Glomerular visceral epithelial cell (primary cell): ENCODE data around the gene NDUFS1.
"Not testable (repeated sequence)": the region's sequence is repeated elsewhere in the genome, so short reads cannot be mapped to it uniquely, and the experiment has no call there.

Source experiments
- DNase-seq: peaks from one replicate; pipeline ENCODE4 v3.0.0-alpha.2; 2016; ENCODE audit errors: extremely low spot score

NDUFS1 gene

GRCh38 chr2:206159346-206160124 is at the start of gene NDUFS1, which contains the start of gene EEF1B2:
TSS of gene NDUFS1 (minus strand) at chr2:206159444. CDS start at chr2:206153678, 5,766 bp downstream.
TSS of gene EEF1B2 (plus strand) at chr2:206159895. CDS start at chr2:206159980, 85 bp downstream.
- DNase-seq, result peak; percentile 98

GRCh38 chr2:206208900-206209299 is 49.7 kb upstream of the NDUFS1 start:
- DNase-seq, result no peak

GRCh38 chr2:206207316-206207715 is 48.1 kb upstream of the NDUFS1 start:
- DNase-seq, result not testable (repeated sequence)

DNA sequence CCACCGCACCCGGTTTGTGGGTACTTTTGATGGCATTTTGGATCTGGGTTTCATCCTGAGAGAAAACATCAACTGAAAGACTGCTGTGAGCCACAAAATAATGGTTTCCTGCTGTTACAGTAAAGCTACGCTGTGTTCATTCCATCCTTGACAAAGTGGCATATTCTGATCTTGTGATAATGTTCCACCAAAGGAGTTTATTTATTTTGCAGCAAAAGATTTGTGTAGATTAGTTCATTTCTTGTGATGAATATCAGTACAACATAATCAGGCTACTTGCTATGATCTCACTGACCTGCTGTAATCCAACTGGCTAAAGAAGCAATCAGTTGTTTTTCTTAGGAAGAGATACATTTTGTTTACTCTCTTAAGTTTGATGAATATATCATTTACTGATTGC is 45.5 kb upstream of the NDUFS1 start:
- DNase-seq, result no peak

DNA sequence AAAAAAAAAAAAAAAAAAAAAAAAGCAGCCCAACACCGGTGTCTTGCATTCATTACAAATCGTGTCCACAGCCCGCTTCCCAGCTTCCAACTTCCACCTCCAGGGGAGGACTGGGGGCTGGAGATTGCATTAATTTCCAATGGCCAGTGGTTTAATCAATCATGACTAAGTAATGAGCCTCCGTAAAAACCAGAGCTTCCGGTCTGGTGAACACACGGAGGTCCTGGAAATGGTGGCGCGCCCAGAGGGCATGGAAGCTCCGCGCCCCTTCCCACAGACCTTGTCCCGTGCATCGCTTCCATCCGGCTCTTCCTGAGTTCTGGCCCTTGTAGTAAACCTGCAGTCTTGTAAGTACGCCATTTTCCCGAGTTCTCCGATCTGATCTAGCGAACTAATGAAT is 44.1 kb upstream of the NDUFS1 start:
- DNase-seq, result no peak

DNA sequence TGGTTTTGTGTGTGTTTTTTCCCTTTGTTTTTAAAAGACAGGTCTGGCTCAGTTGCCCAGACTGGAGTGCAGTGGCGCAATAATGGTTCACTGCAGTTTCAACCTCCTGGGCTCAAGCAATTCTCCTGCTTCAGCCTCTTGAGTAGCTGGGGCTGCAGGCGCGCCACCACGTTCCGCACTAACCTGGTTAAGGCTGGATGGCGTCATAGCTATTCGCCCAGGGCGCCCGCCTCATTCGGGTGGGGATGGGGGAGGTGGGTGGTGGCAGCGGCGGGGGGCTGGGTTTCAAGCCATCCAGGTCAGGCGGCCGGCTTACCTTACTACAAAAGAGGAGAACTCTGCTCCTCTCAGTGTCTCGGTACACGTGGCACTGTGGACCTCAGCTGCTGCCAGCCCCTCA is 43.2 kb upstream of the NDUFS1 start:
- DNase-seq, result no peak

DNA sequence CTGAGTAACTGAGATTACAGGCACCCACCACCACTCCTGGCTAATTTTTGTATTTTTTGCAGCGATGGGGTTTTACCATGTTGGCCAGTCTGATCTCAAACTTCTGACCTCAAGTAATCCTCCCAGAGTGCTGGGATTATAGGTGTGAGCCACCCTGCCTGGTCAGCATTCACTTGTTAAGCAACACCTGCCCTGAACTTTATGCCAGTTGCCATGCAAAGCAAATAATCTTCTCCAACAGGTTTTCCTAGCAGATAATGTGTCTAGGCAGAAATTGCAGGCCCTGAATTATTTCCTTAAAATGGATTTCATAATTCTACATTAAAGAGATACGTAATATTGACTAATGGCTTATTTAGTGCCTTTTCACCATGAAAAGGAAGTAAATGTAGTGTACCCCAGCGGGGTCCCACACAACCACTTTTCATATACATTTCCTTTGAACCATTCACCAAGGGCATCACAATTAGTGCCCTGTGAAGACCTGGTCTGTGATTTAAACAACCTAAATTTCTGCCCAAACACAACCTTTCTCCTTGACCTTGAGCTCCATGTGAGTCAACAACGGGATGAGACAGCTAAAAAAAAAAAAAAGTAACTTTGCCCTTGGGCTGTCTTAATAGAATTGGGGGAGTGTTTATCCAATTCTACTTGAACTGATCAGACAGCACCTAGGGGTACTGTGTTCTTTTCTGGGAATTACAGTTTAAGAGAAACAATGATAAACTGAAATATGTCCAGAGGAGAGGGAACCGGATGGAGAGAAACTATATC is 42.0 kb upstream of the NDUFS1 start:
- DNase-seq, result no peak

- DNase-seq, result no peak
Measured at GRCh38 chr2:206198677-206199076, 39.4 kb upstream of the NDUFS1 start.

DNA sequence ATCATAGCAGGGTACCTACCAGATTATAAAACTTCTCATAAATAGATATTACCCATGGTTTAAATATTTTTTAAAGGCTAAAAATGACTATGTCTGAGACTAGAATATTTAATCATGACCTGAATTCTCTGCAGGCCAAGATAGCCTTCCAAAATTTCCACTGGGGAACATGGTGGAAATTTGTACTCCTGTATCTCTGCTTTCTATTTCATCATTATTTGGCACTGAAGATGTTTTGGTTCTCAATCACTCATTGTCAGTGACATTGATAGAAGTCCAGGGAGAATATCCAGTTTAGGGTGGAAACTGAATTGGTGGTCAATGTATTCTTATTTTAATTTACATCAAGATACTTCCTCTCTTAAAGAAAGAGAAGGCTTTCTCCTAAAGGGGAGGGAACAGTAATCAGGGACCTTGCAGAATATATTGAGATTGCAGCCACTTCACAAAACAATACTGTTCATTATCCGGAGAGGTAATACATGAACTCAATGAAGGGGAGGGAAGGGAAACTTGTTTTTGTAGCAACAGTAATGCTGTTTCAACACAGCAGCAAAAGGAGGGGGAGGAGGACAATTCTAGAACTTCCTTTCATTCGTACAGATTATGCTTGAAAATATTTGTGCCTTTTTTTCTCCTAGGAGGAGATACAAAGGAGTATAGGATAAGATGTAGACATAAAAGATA is 34.6 kb upstream of the NDUFS1 start:
- DNase-seq, result no peak

- no peak for DNase-seq
Measured at GRCh38 chr2:206192157-206192556, 32.9 kb upstream of the NDUFS1 start.

- DNase-seq, result no peak
Measured at GRCh38 chr2:206190689-206191088, 31.4 kb upstream of the NDUFS1 start.

GRCh38 chr2:206190111-206190510 is 30.9 kb upstream of the NDUFS1 start:
- no peak for DNase-seq

- DNase-seq, result no peak
Measured at GRCh38 chr2:206189691-206190090, 30.4 kb upstream of the NDUFS1 start.

DNA sequence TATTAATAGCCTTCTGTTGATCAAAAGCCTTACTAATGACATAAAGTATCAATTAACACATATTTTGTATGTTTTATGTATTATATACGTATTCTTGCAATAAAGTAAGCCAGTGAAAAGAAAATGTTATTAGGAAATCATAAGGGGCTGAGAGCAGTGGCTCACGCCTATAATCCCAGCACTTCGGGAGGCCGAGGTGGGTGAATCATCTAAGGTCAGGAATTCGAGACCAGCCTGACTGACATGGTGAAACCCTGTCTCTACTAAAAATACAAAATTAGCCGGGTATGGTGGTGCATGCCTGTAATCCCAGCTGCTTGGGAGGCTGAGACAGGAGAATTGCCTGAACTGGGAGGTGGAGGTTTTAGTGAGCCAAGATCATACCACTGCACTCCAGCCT is 22.3 kb upstream of the NDUFS1 start:
- not testable (repeated sequence) for DNase-seq

- DNase-seq, result no peak
Measured at GRCh38 chr2:206176901-206177300, 17.7 kb upstream of the NDUFS1 start.

DNA sequence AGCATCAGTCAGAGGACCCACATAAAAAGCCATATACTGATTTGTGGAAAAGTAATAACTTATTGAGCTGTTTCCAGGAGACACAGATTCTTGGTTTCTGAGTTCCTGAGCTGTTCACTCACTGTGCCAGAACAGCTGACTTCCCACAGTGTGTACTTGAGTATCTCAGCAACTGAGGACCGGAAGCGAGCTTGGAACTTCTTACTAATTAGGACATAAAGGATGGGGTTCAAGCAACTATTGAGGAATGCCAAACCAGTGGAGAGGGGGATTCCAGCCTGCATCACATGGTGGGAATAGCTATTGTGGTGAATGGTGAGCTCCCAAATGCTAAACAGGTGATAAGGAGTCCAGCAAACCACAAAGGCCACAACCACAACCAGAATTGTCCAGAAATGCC is 16.9 kb upstream of the NDUFS1 start:
- no peak for DNase-seq

DNA sequence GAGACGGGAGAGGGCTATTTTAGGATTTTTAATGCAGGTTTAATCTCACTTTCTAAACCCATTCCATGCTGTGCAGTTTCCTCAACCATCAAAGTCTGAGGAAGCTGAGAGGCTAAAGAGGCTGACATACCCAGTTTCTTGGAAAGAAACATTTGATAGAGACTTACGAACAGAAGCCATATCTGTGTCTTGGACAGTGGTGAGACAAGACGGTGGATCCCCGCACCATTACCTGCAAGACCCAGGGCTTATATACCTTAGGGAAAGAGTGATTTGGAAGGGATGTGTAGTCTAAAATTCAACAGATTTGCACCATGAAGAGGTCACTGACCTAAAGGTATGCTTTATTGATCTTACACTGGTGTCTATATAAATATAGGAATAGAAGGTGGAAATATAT is 13.9 kb upstream of the NDUFS1 start:
- no peak for DNase-seq

GRCh38 chr2:206171624-206172397 is 12.6 kb upstream of the NDUFS1 start:
- not testable (repeated sequence) for DNase-seq

- DNase-seq, result not testable (repeated sequence)
Measured at GRCh38 chr2:206168230-206168629, 9.0 kb upstream of the NDUFS1 start.

DNA sequence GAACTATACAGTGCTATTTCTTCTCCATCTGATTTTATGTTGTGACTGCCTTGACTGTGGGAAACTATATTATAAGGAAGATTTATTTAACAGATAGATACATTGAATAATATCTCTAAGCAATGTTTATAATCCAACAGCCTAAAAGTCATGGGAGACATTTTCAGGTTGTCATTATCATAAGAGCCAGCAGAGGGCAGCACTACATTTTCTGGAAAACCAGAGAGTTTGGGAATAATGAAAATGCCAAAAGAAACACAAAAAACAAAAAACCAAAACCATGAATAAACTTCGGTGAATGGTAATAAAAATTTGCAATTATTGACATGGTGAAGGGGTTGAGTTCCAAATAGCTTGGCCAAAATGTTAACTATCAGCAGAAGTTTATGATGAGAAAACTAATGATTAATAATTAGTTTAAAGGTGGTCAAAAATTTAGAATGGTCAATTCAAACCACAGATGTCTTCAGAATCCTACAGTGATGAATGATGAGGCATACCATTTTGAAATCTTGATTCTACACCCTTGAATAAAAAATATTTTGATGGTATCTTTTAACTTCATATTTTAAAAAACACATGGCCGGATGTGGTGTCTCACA is 5.1 kb upstream of the NDUFS1 start:
- peak; percentile 60 for DNase-seq

DNA sequence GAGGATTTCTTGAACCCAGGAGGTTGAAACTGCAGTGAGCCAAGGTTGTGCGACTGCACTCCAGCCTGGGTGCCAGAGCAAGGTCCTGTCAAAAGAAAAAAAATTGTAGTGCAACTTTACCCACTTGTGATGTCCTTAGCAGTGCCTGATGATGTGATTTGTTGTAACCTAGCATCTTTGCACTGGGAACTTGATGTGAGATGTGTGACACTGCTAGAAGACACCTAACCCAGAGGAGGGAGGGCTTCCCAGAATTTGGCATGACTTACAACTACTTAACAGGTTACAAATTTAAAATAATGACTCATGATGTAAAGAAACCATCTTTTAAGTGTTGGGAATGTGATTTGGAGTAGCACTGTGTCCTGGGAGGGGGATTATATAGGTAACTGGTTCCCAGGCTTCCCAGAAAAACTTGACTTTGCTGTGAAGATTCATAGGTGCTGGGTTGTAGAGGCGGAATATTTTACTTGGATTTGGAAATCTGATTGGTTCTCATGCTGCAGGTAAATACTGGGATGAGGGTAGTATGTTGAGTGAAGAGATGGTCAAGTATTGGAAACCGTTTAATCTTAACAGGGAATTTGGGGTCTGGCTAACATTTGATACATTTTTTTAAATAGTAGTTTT is 4.1 kb upstream of the NDUFS1 start:
- DNase-seq, result no peak
